Measurements from ENCODE around the gene ACCS.

The ACCS gene

GRCh38 chr11:44036811-44037657, 29.0 kb upstream of the ACCS start:
- Histone ChIP-seq H3K4me1 (ENCODE audit: control insufficient read depth in 5 of 5, insufficient read depth in 5 of 5, low read length in 5 of 5) (peaks cover 0 to 25% (median 12%) of the 10 kb centered on the region in 5 donors), H3K36me3 (ENCODE audit: control insufficient read depth in 5 of 5, insufficient read depth in 5 of 5, low read length in 5 of 5) (no peaks in the 10 kb centered on the region), H3K27me3 (ENCODE audit: control insufficient read depth in 5 of 5, insufficient read depth in 4 of 5, low read length in 5 of 5) (peaks cover 0 to 10% (median 5%) of the 10 kb centered on the region in 5 donors), H3K9ac (ENCODE audit: low read length in 5 of 5) (no peak overlapping the region), H3K4me3 (ENCODE audit: low read depth in 1 of 5, low read length in 5 of 5) (no peak overlapping the region), H3K9me3 (ENCODE audit: control insufficient read depth in 5 of 5, low read length in 5 of 5) (peaks cover 3 to 11% (median 6%) of the 10 kb centered on the region in 5 donors), H3K27ac (ENCODE audit: low read depth, low read length) (no peak overlapping the region)

GRCh38 chr11:44037658-44037998, 28.4 kb upstream of the ACCS start:
- no peak overlapping the region for H3K9ac ChIP-seq (ENCODE audit: low read length in 5 of 5)
- no peaks in the 10 kb centered on the region for H3K36me3 ChIP-seq (ENCODE audit: control insufficient read depth in 5 of 5, insufficient read depth in 5 of 5, low read length in 5 of 5)
- no peak overlapping the region for H3K27ac ChIP-seq (ENCODE audit: low read depth, low read length)
- peaks cover 0 to 5% (median 2%) of the 10 kb centered on the region in 5 donors for H3K27me3 ChIP-seq (ENCODE audit: control insufficient read depth in 5 of 5, insufficient read depth in 4 of 5, low read length in 5 of 5)
- peaks cover 3 to 11% (median 6%) of the 10 kb centered on the region in 5 donors for H3K9me3 ChIP-seq (ENCODE audit: control insufficient read depth in 5 of 5, low read length in 5 of 5)
- no peak overlapping the region for H3K4me3 ChIP-seq (ENCODE audit: low read depth in 1 of 5, low read length in 5 of 5)
- H3K4me1 ChIP-seq (ENCODE audit: control insufficient read depth in 5 of 5, insufficient read depth in 5 of 5, low read length in 5 of 5): peaks cover 0 to 19% (median 6%) of the 10 kb centered on the region in 5 donors

- Histone ChIP-seq H3K4me1 (ENCODE audit: control insufficient read depth in 5 of 5, insufficient read depth in 5 of 5, low read length in 5 of 5) (no peaks in the 10 kb centered on the region), H3K27ac (ENCODE audit: low read depth, low read length) (no peak overlapping the region), H3K9ac (ENCODE audit: low read length in 5 of 5) (no peak overlapping the region), H3K27me3 (ENCODE audit: control insufficient read depth in 5 of 5, insufficient read depth in 4 of 5, low read length in 5 of 5) (peaks cover 0 to 3% (median 0%) of the 10 kb centered on the region in 5 donors), H3K36me3 (ENCODE audit: control insufficient read depth in 5 of 5, insufficient read depth in 5 of 5, low read length in 5 of 5) (no peaks in the 10 kb centered on the region), H3K9me3 (ENCODE audit: control insufficient read depth in 5 of 5, low read length in 5 of 5) (peaks cover 3 to 11% (median 6%) of the 10 kb centered on the region in 5 donors), H3K4me3 (ENCODE audit: low read depth in 1 of 5, low read length in 5 of 5) (no peak overlapping the region)
Observed at GRCh38 chr11:44043157-44043556, 22.9 kb upstream of the ACCS start.

GRCh38 chr11:44046182-44046581, 19.9 kb upstream of the ACCS start:
- Histone ChIP-seq H3K9ac (ENCODE audit: low read length in 5 of 5) (no peak overlapping the region), H3K27me3 (ENCODE audit: control insufficient read depth in 5 of 5, insufficient read depth in 4 of 5, low read length in 5 of 5) (no peaks in the 10 kb centered on the region), H3K36me3 (ENCODE audit: control insufficient read depth in 5 of 5, insufficient read depth in 5 of 5, low read length in 5 of 5) (no peaks in the 10 kb centered on the region), H3K4me3 (ENCODE audit: low read depth in 1 of 5, low read length in 5 of 5) (no peak overlapping the region), H3K9me3 (ENCODE audit: control insufficient read depth in 5 of 5, low read length in 5 of 5) (peaks cover 0 to 2% (median under 1%) of the 10 kb centered on the region in 5 donors), H3K4me1 (ENCODE audit: control insufficient read depth in 5 of 5, insufficient read depth in 5 of 5, low read length in 5 of 5) (no peaks in the 10 kb centered on the region), H3K27ac (ENCODE audit: low read depth, low read length) (no peak overlapping the region)

GRCh38 chr11:44047298-44047697, 18.8 kb upstream of the ACCS start:
- H3K9ac ChIP-seq (ENCODE audit: low read length in 5 of 5): no peak overlapping the region
- no peak overlapping the region for H3K27ac ChIP-seq (ENCODE audit: low read depth, low read length)
- no peaks in the 10 kb centered on the region for H3K9me3 ChIP-seq (ENCODE audit: control insufficient read depth in 5 of 5, low read length in 5 of 5)
- peaks cover 0 to 3% (median 0%) of the 10 kb centered on the region in 5 donors for H3K27me3 ChIP-seq (ENCODE audit: control insufficient read depth in 5 of 5, insufficient read depth in 4 of 5, low read length in 5 of 5)
- H3K4me1 ChIP-seq (ENCODE audit: control insufficient read depth in 5 of 5, insufficient read depth in 5 of 5, low read length in 5 of 5): no peaks in the 10 kb centered on the region
- H3K4me3 ChIP-seq (ENCODE audit: low read depth in 1 of 5, low read length in 5 of 5): no peak overlapping the region
- H3K36me3 ChIP-seq (ENCODE audit: control insufficient read depth in 5 of 5, insufficient read depth in 5 of 5, low read length in 5 of 5): no peaks in the 10 kb centered on the region

GRCh38 chr11:44047931-44048431, 18.1 kb upstream of the ACCS start, which contains the start of gene ACCSL:
TSS of gene ACCSL (plus strand) at chr11:44047981. CDS start at chr11:44048037, 56 bp downstream.
- Histone ChIP-seq H3K27ac (ENCODE audit: low read depth, low read length) (no peak within 1 kb of the TSS), H3K36me3 (ENCODE audit: control insufficient read depth in 5 of 5, insufficient read depth in 5 of 5, low read length in 5 of 5) (no peaks in the 10 kb centered on the region), H3K4me1 (ENCODE audit: control insufficient read depth in 5 of 5, insufficient read depth in 5 of 5, low read length in 5 of 5) (no peaks in the 10 kb centered on the region), H3K4me3 (ENCODE audit: low read depth in 1 of 5, low read length in 5 of 5) (no peak within 1 kb of the TSS), H3K9me3 (ENCODE audit: control insufficient read depth in 5 of 5, low read length in 5 of 5) (no peaks in the 10 kb centered on the region), H3K27me3 (ENCODE audit: control insufficient read depth in 5 of 5, insufficient read depth in 4 of 5, low read length in 5 of 5) (peaks cover 0 to 3% (median 0%) of the 10 kb centered on the region in 5 donors), H3K9ac (ENCODE audit: low read length in 5 of 5) (no peak within 1 kb of the TSS)

- Histone ChIP-seq H3K9me3 (ENCODE audit: control insufficient read depth in 5 of 5, low read length in 5 of 5) (no peaks in the 10 kb centered on the region), H3K36me3 (ENCODE audit: control insufficient read depth in 5 of 5, insufficient read depth in 5 of 5, low read length in 5 of 5) (no peaks in the 10 kb centered on the region), H3K27ac (ENCODE audit: low read depth, low read length) (no peak overlapping the region), H3K9ac (ENCODE audit: low read length in 5 of 5) (no peak overlapping the region), H3K4me1 (ENCODE audit: control insufficient read depth in 5 of 5, insufficient read depth in 5 of 5, low read length in 5 of 5) (no peaks in the 10 kb centered on the region), H3K4me3 (ENCODE audit: low read depth in 1 of 5, low read length in 5 of 5) (no peak overlapping the region), H3K27me3 (ENCODE audit: control insufficient read depth in 5 of 5, insufficient read depth in 4 of 5, low read length in 5 of 5) (peaks cover 0 to 3% (median 0%) of the 10 kb centered on the region in 5 donors)
Observed at GRCh38 chr11:44049832-44050231, 16.2 kb upstream of the ACCS start.

DNA sequence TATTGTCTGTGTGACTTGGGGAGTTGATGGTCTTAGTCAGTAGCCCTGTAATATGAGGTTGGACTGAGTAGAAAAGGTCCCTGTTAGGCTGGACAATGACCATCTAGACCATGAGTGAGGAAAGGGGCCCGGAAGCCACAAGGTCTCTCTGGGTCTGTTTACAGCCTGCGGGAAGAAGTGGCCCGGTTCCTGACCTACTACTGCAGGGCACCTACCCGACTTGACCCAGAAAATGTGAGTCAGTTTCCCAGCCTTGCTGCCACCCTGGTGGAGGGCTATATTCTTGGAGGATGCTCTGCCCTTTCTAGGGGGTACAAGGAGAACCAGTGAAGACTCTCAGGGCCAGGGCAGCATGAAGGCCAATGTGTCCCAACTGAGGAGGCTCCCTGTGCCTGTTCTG, 14.9 kb upstream of the ACCS start:
- no peak overlapping the region for H3K4me3 ChIP-seq (ENCODE audit: low read depth in 1 of 5, low read length in 5 of 5)
- peaks cover 0 to 3% (median 0%) of the 10 kb centered on the region in 5 donors for H3K27me3 ChIP-seq (ENCODE audit: control insufficient read depth in 5 of 5, insufficient read depth in 4 of 5, low read length in 5 of 5)
- no peaks in the 10 kb centered on the region for H3K36me3 ChIP-seq (ENCODE audit: control insufficient read depth in 5 of 5, insufficient read depth in 5 of 5, low read length in 5 of 5)
- no peak overlapping the region for H3K27ac ChIP-seq (ENCODE audit: low read depth, low read length)
- H3K9me3 ChIP-seq (ENCODE audit: control insufficient read depth in 5 of 5, low read length in 5 of 5): no peaks in the 10 kb centered on the region
- H3K4me1 ChIP-seq (ENCODE audit: control insufficient read depth in 5 of 5, insufficient read depth in 5 of 5, low read length in 5 of 5): no peaks in the 10 kb centered on the region
- H3K9ac ChIP-seq (ENCODE audit: low read length in 5 of 5): no peak overlapping the region

GRCh38 chr11:44057340-44057739, 8.7 kb upstream of the ACCS start:
- H3K9ac ChIP-seq (ENCODE audit: low read length in 5 of 5): no peak overlapping the region
- H3K27ac ChIP-seq (ENCODE audit: low read depth, low read length): no peak overlapping the region
- H3K4me1 ChIP-seq (ENCODE audit: control insufficient read depth in 5 of 5, insufficient read depth in 5 of 5, low read length in 5 of 5): no peaks in the 10 kb centered on the region
- H3K4me3 ChIP-seq (ENCODE audit: low read depth in 1 of 5, low read length in 5 of 5): no peak overlapping the region
- no peaks in the 10 kb centered on the region for H3K27me3 ChIP-seq (ENCODE audit: control insufficient read depth in 5 of 5, insufficient read depth in 4 of 5, low read length in 5 of 5)
- no peaks in the 10 kb centered on the region for H3K36me3 ChIP-seq (ENCODE audit: control insufficient read depth in 5 of 5, insufficient read depth in 5 of 5, low read length in 5 of 5)
- H3K9me3 ChIP-seq (ENCODE audit: control insufficient read depth in 5 of 5, low read length in 5 of 5): no peaks in the 10 kb centered on the region

DNA sequence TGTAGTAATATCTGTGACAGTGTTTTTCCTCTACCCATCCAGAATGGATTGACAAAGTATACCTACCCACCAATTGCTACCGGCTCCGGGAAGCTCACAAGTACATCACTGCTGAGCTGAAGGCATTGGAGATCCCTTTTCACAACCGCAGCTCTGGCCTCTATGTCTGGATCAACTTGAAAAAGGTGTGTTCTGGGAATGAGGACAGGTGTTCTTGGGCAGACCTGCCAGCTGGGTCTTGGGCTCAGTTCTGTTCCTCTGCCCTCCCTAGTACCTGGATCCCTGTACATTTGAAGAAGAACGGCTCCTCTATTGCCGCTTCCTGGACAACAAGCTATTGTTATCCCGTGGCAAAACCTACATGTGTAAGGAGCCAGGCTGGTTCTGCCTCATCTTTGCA, 7.8 kb upstream of the ACCS start:
- Histone ChIP-seq H3K36me3 (ENCODE audit: control insufficient read depth in 5 of 5, insufficient read depth in 5 of 5, low read length in 5 of 5) (no peaks in the 10 kb centered on the region), H3K4me3 (ENCODE audit: low read depth in 1 of 5, low read length in 5 of 5) (no peak overlapping the region), H3K4me1 (ENCODE audit: control insufficient read depth in 5 of 5, insufficient read depth in 5 of 5, low read length in 5 of 5) (no peaks in the 10 kb centered on the region), H3K27ac (ENCODE audit: low read depth, low read length) (no peak overlapping the region), H3K9ac (ENCODE audit: low read length in 5 of 5) (no peak overlapping the region), H3K27me3 (ENCODE audit: control insufficient read depth in 5 of 5, insufficient read depth in 4 of 5, low read length in 5 of 5) (no peaks in the 10 kb centered on the region), H3K9me3 (ENCODE audit: control insufficient read depth in 5 of 5, low read length in 5 of 5) (no peaks in the 10 kb centered on the region)

Measured in subcutaneous abdominal adipose tissue (tissue), 5 donors.